WTC11 (cell line): ENCODE measurements around the gene HOXB3. TPM values are rescaled to one million over a fixed set of nuclear protein-coding genes. Genes with fewer than 3 reads are reported as not detected.

Experiments
- ATAC-seq: fragments of 200-7000 bp; cut with Tn5 transposase; 2 replicates; pipeline ENCODE4 v1.10.0; 2021; ENCODE audit warnings: mild to moderate bottlenecking, moderate library complexity
- CTCF ChIA-PET: fragments of 300-600 bp; sonication (Branson Sonifier 250); formaldehyde crosslinking; loops from one replicate; lab custom pipeline; 2021; ENCODE audit warnings: antibody characterized with exemption; lab: Charles Lee
- POLR2A ChIA-PET: fragments of 350-600 bp; sonication (Branson Sonifier 250); formaldehyde crosslinking; loops from one replicate; lab custom pipeline; 2021; ENCODE audit warnings: antibody characterized with exemption; lab: Charles Lee
- DNase-seq: peaks from one replicate; pipeline ENCODE4 v3.0.0; 2021; ENCODE audit warnings: low spot score
- H3K27ac Mint-ChIP-seq: 2 replicates; pipeline ENCODE4 v1.8.0; 2021; ENCODE audit warnings: mixed read lengths
- H3K27me3 Mint-ChIP-seq: 2 replicates; pipeline ENCODE4 v1.8.0; 2021; ENCODE audit warnings: low read depth, mild to moderate bottlenecking, moderate library complexity, mixed read lengths
- H3K36me3 Mint-ChIP-seq: 2 replicates; pipeline ENCODE4 v1.8.0; 2021; ENCODE audit warnings: mixed read lengths
- H3K4me1 Mint-ChIP-seq: 2 replicates; pipeline ENCODE4 v1.8.0; 2022; ENCODE audit warnings: mixed read lengths
- H3K4me3 Mint-ChIP-seq: 2 replicates; pipeline ENCODE4 v1.8.0; 2021; ENCODE audit warnings: mild to moderate bottlenecking, moderate library complexity, mixed read lengths
- H3K9me3 Mint-ChIP-seq: 2 replicates; pipeline ENCODE4 v1.8.0; 2021; ENCODE audit warnings: mixed read lengths
- AFF4 ChIP-seq: sonication (generic); formaldehyde crosslinking; IDR thresholded peaks from 2 replicates; pipeline ENCODE4 v1.8.1; 2023; ENCODE audit warnings: mild to moderate bottlenecking, missing genetic modification reagents, borderline replicate concordance
- ATF1 ChIP-seq: sonication (generic); formaldehyde crosslinking; IDR thresholded peaks from 2 replicates; pipeline ENCODE4 v1.8.1; 2023; ENCODE audit warnings: mild to moderate bottlenecking, moderate library complexity, missing genetic modification reagents
- ATF3 ChIP-seq: sonication (generic); formaldehyde crosslinking; conservative IDR thresholded peaks from 2 replicates; pipeline ENCODE4 v1.8.1; 2022; ENCODE audit warnings: mild to moderate bottlenecking, missing genetic modification reagents
- CREM ChIP-seq: sonication (generic); formaldehyde crosslinking; IDR thresholded peaks from 2 replicates; pipeline ENCODE4 v1.8.1; 2022; ENCODE audit warnings: mild to moderate bottlenecking, missing genetic modification reagents, moderate library complexity
- CTCF ChIP-seq: fragments of 200-600 bp; IDR thresholded peaks from 2 replicates; pipeline ENCODE4 v1.8.0; 2022; ENCODE audit warnings: antibody characterized with exemption
- ERG ChIP-seq: fragments of 250-450 bp; sonication (Bioruptor Pico); IDR thresholded peaks from 2 replicates; pipeline ENCODE4 v1.8.0; 2021; ENCODE audit warnings: mild to moderate bottlenecking
- ESRRA ChIP-seq: sonication (generic); formaldehyde crosslinking; IDR thresholded peaks from 2 replicates; pipeline ENCODE4 v1.8.1; 2022; ENCODE audit warnings: mild to moderate bottlenecking, missing genetic modification reagents, borderline replicate concordance
- FOXP1 ChIP-seq: sonication (generic); formaldehyde crosslinking; IDR thresholded peaks from 2 replicates; pipeline ENCODE4 v1.8.0; 2022; ENCODE audit warnings: missing genetic modification reagents, mild to moderate bottlenecking, moderate library complexity, borderline replicate concordance
- FOXP4 ChIP-seq: sonication (generic); formaldehyde crosslinking; IDR thresholded peaks from 2 replicates; pipeline ENCODE4 v1.8.0; 2022; ENCODE audit warnings: mild to moderate bottlenecking, missing genetic modification reagents
- GABPB1 ChIP-seq: sonication (generic); formaldehyde crosslinking; IDR thresholded peaks from 2 replicates; pipeline ENCODE4 v1.8.1; 2023; ENCODE audit warnings: mild to moderate bottlenecking, missing genetic modification reagents
- HMGXB4 ChIP-seq: sonication (generic); formaldehyde crosslinking; IDR thresholded peaks from 2 replicates; pipeline ENCODE4 v1.8.1; 2023; ENCODE audit warnings: mild to moderate bottlenecking, moderate library complexity, missing genetic modification reagents
- JAZF1 ChIP-seq: fragments of 250-450 bp; sonication (Bioruptor Pico); IDR thresholded peaks from 2 replicates; pipeline ENCODE4 v1.9.0; 2021; ENCODE audit warnings: moderate library complexity, mild to moderate bottlenecking, inconsistent platforms
- MAX ChIP-seq: sonication (generic); formaldehyde crosslinking; IDR thresholded peaks from 2 replicates; pipeline ENCODE4 v1.8.0; 2022; ENCODE audit warnings: mild to moderate bottlenecking, missing genetic modification reagents
- NFATC4 ChIP-seq: fragments of 250-450 bp; sonication (Bioruptor Pico); IDR thresholded peaks from 2 replicates; pipeline ENCODE4 v1.9.0; 2021; ENCODE audit warnings: mild to moderate bottlenecking
- NR3C1 ChIP-seq: sonication (generic); formaldehyde crosslinking; conservative IDR thresholded peaks from 2 replicates; pipeline ENCODE4 v1.8.1; 2023; ENCODE audit warnings: low read depth, mild to moderate bottlenecking, missing genetic modification reagents
- RORB ChIP-seq: fragments of 250-450 bp; sonication (Bioruptor Pico); IDR thresholded peaks from 2 replicates; pipeline ENCODE4 v1.9.0; 2021; ENCODE audit warnings: mild to moderate bottlenecking
- TCF7 ChIP-seq: sonication (generic); formaldehyde crosslinking; IDR thresholded peaks from 2 replicates; pipeline ENCODE4 v1.8.0; 2022; ENCODE audit warnings: mild to moderate bottlenecking, low read depth, missing genetic modification reagents, moderate library complexity
- TEAD4 ChIP-seq: sonication (generic); formaldehyde crosslinking; IDR thresholded peaks from 2 replicates; pipeline ENCODE4 v1.8.0; 2022; ENCODE audit warnings: mild to moderate bottlenecking, missing genetic modification reagents
- USF1 ChIP-seq: sonication (generic); formaldehyde crosslinking; IDR thresholded peaks from 2 replicates; pipeline ENCODE4 v1.8.0; 2022; ENCODE audit warnings: mild to moderate bottlenecking, missing genetic modification reagents
- ZMAT4 ChIP-seq: fragments of 250-450 bp; sonication (Bioruptor Pico); IDR thresholded peaks from 2 replicates; pipeline ENCODE4 v1.9.0; 2021; ENCODE audit warnings: mild to moderate bottlenecking
- ZNF232 ChIP-seq: sonication (generic); formaldehyde crosslinking; IDR thresholded peaks from 2 replicates; pipeline ENCODE4 v1.8.0; 2022; ENCODE audit warnings: mild to moderate bottlenecking, missing genetic modification reagents
- ZNF317 ChIP-seq: sonication (generic); formaldehyde crosslinking; IDR thresholded peaks from 2 replicates; pipeline ENCODE4 v1.8.1; 2023; ENCODE audit warnings: low read depth, mild to moderate bottlenecking, moderate library complexity, missing genetic modification reagents, borderline replicate concordance
- total RNA-seq: library from RNA; stranded (reverse); gene quantifications from 3 replicates; pipeline ENCODE4 v1.2.3, GENCODE V29; 2021

Gene HOXB3
- total RNA-seq, 1 experiment from 2014 or later: 0.09 TPM

GRCh38 chr17:48550502-48551213, 39.4 kb downstream of the HOXB3 start:
- Mint-ChIP-seq H3K9me3 (no peaks in the 10 kb centered on the region), H3K27me3 (peaks cover 100% of the 10 kb centered on the region; the same call in 1 of the 2 replicates), H3K27ac (no peak overlapping the region), H3K36me3 (no peaks in the 10 kb centered on the region), H3K4me1 (peaks cover 65% of the 10 kb centered on the region)
- peak; percentile 57 for DNase-seq
- CTCF ChIA-PET: interaction anchor here (0.9 to 2.7 kb wide), 7 partner anchors 9 to 86 kb away, joined by 3 to 11 read pairs (median 5); partner anchors contain the start of gene HOXB5
- TF ChIP-seq TEAD4 (CRISPR knock-in tag) (no peak), HMGXB4 (CRISPR knock-in tag) (no peak), ZNF317 (no peak), USF1 (CRISPR knock-in tag) (no peak), FOXP1 (CRISPR knock-in tag) (no peak), ZMAT4 (no peak), TCF7 (CRISPR knock-in tag) (no peak), NFATC4 (CRISPR knock-in tag) (no peak), NR3C1 (no peak), RORB (no peak), ATF1 (CRISPR knock-in tag) (no peak), MAX (CRISPR knock-in tag) (no peak), GABPB1 (CRISPR knock-in tag) (no peak), CREM (CRISPR knock-in tag) (no peak), FOXP4 (CRISPR knock-in tag) (no peak), ESRRA (CRISPR knock-in tag) (no peak), ATF3 (CRISPR knock-in tag) (no peak), ZNF232 (CRISPR knock-in tag) (no peak)
- TF ChIP-seq, all 79 proteins: peak for 0
- peak overlapping the region; percentile 52 for H3K4me3 Mint-ChIP-seq
- POLR2A ChIA-PET: no interaction called here
- ATAC-seq: peak; percentile 4; the same call in 1 of the 2 replicates

GRCh38 chr17:48549914-48550501, 40.0 kb downstream of the HOXB3 start:
- DNase-seq (no peak), ATAC-seq (peak; percentile 32; the same call in 1 of the 2 replicates)
- Mint-ChIP-seq H3K9me3 (no peaks in the 10 kb centered on the region), H3K4me3 (peak overlapping the region; percentile 52), H3K27ac (no peak overlapping the region), H3K36me3 (no peaks in the 10 kb centered on the region), H3K27me3 (peaks cover 100% of the 10 kb centered on the region; the same call in 1 of the 2 replicates), H3K4me1 (peaks cover 67% of the 10 kb centered on the region)
- CTCF ChIA-PET: interaction anchor here (0.9 to 2.7 kb wide), 7 partner anchors 10 to 87 kb away, joined by 3 to 11 read pairs (median 3); no protein-coding TSS in a partner anchor
- POLR2A ChIA-PET: interaction anchor here (0.6 kb wide), 1 partner anchor 20 kb away, joined by 4 read pairs; no protein-coding TSS in a partner anchor
- TF ChIP-seq CTCF (peak; percentile 53; the same call in 1 of the 2 replicates), JAZF1 (CRISPR knock-in tag) (no peak), AFF4 (CRISPR knock-in tag) (no peak), ERG (no peak)
